Gastroesophageal sphincter (tissue), 3 donors: Measurements from ENCODE around the gene WNT7A.

Experiments
- POLR2AphosphoS5 ChIP-seq: sonication (generic); formaldehyde crosslinking; IDR thresholded peaks from one replicate; pipeline ENCODE4 v1.6.1; 2017; ENCODE audit warnings: antibody characterized with exemption
- TF ChIP-seq, protein P1 (sequence below), 4 experiments: fragments of 200-600 bp in 2 of 4; fragments of 450-650 bp in 2 of 4; sonication (generic) in 1 of 4; IDR thresholded peaks; one replicate each; pipeline ENCODE4 v1.5.1; 2017 to 2019; ENCODE audit warnings: antibody characterized with exemption in 4 of 4, mild to moderate bottlenecking in 2 of 4, moderate library complexity in 2 of 4

- TF ChIP-seq, protein P1, sequence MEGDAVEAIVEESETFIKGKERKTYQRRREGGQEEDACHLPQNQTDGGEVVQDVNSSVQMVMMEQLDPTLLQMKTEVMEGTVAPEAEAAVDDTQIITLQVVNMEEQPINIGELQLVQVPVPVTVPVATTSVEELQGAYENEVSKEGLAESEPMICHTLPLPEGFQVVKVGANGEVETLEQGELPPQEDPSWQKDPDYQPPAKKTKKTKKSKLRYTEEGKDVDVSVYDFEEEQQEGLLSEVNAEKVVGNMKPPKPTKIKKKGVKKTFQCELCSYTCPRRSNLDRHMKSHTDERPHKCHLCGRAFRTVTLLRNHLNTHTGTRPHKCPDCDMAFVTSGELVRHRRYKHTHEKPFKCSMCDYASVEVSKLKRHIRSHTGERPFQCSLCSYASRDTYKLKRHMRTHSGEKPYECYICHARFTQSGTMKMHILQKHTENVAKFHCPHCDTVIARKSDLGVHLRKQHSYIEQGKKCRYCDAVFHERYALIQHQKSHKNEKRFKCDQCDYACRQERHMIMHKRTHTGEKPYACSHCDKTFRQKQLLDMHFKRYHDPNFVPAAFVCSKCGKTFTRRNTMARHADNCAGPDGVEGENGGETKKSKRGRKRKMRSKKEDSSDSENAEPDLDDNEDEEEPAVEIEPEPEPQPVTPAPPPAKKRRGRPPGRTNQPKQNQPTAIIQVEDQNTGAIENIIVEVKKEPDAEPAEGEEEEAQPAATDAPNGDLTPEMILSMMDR (IDR thresholded peaks at IDR 0.05), result no peak
- TF ChIP-seq POLR2AphosphoS5, result no peak
Measured at GRCh38 chr3:13812034-13812471, 67.8 kb downstream of the WNT7A start.
